Left kidney (tissue), 8 donors: ENCODE measurements around the gene CHST9. TPM values are rescaled to one million over a fixed set of nuclear protein-coding genes. Genes with fewer than 3 reads are reported as not detected.
"Not testable (repeated sequence)": the region's sequence is repeated elsewhere in the genome, so short reads cannot be mapped to it uniquely, and the experiment has no call there.

Experiments used
- DNase-seq: peaks from one replicate; pipeline ENCODE4 v3.0.0-alpha.2; 2013
- long read RNA-seq, 8 donors: transcript quantifications; one replicate each; lab custom pipeline, GENCODE V29; 2026
- polyA plus RNA-seq: library from polyadenylated mRNA; unstranded; fragments of 120-200 nt; gene quantifications from one replicate; pipeline ENCODE4 v1.2.1, GENCODE V29; 2013; ENCODE audit not compliant: insufficient read length

Gene CHST9
- 5.3 TPM for polyA plus RNA-seq
- long read RNA-seq, donor 1, full-length matches to known transcripts: 2 of 2 reads
- long read RNA-seq, donor 1, partial matches to known transcripts: 0 of 2 reads
- long read RNA-seq, donor 1, other reads (novel, unspliced or antisense): 0 of 2 reads
- long read RNA-seq, donor 2, full-length matches to known transcripts: 2 of 2 reads
- long read RNA-seq, donor 2, partial matches to known transcripts: 0 of 2 reads
- long read RNA-seq, donor 2, other reads (novel, unspliced or antisense): 0 of 2 reads
- long read RNA-seq, donor 3, full-length matches to known transcripts: 4 of 4 reads
- long read RNA-seq, donor 3, partial matches to known transcripts: 0 of 4 reads
- long read RNA-seq, donor 3, other reads (novel, unspliced or antisense): 0 of 4 reads
- long read RNA-seq, donor 4: 0 reads
- long read RNA-seq, donor 5: 0 reads
- long read RNA-seq, donor 6, full-length matches to known transcripts: 2 of 2 reads
- long read RNA-seq, donor 6, partial matches to known transcripts: 0 of 2 reads
- long read RNA-seq, donor 6, other reads (novel, unspliced or antisense): 0 of 2 reads
- long read RNA-seq, donor 7, full-length matches to known transcripts: 1 of 1 reads
- long read RNA-seq, donor 7, partial matches to known transcripts: 0 of 1 reads
- long read RNA-seq, donor 7, other reads (novel, unspliced or antisense): 0 of 1 reads
- long read RNA-seq, donor 8, partial matches to known transcripts: 0 of 2 reads
- long read RNA-seq, donor 8, other reads (novel, unspliced or antisense): 0 of 2 reads

- no peak for DNase-seq
Measured at GRCh38 chr18:27185025-27185763, at the start of gene CHST9. TSS of gene CHST9 (minus strand) at chr18:27185308. CDS start at chr18:27142809, 42,499 bp downstream.

GRCh38 chr18:27232355-27232754 is 47.2 kb upstream of the CHST9 start:
- not testable (repeated sequence) for DNase-seq

GRCh38 chr18:27231671-27232070 is 46.6 kb upstream of the CHST9 start:
- DNase-seq: not testable (repeated sequence)

- not testable (repeated sequence) for DNase-seq
Measured at GRCh38 chr18:27231221-27231620, 46.1 kb upstream of the CHST9 start.

GRCh38 chr18:27227721-27228120 is 42.6 kb upstream of the CHST9 start:
- no peak for DNase-seq

- no peak for DNase-seq
Measured at GRCh38 chr18:27226556-27227075, 41.5 kb upstream of the CHST9 start.

GRCh38 chr18:27225947-27226481 is 40.9 kb upstream of the CHST9 start:
- DNase-seq: no peak

GRCh38 chr18:27223526-27224291 is 38.6 kb upstream of the CHST9 start:
- no peak for DNase-seq

- DNase-seq: no peak
Measured at GRCh38 chr18:27214831-27215230, 29.7 kb upstream of the CHST9 start.

GRCh38 chr18:27213123-27213717 is 28.1 kb upstream of the CHST9 start:
- DNase-seq: no peak

GRCh38 chr18:27211569-27211968 is 26.5 kb upstream of the CHST9 start:
- no peak for DNase-seq

GRCh38 chr18:27206411-27206810 is 21.3 kb upstream of the CHST9 start:
- DNase-seq: no peak

GRCh38 chr18:27202741-27203140 is 17.6 kb upstream of the CHST9 start:
- DNase-seq: no peak

- no peak for DNase-seq
Measured at GRCh38 chr18:27198036-27198435, 12.9 kb upstream of the CHST9 start.

GRCh38 chr18:27188309-27188708 is 3.2 kb upstream of the CHST9 start:
- no peak for DNase-seq

GRCh38 chr18:27185897-27186296 is 789 bp upstream of the CHST9 start:
- DNase-seq: no peak

- DNase-seq: no peak
Measured at GRCh38 chr18:27184115-27185024, 738 bp downstream of the CHST9 start.

- DNase-seq: no peak
Measured at GRCh38 chr18:27181726-27182125, 3.4 kb downstream of the CHST9 start.

GRCh38 chr18:27178424-27178823 is 6.7 kb downstream of the CHST9 start:
- DNase-seq: no peak

- DNase-seq: no peak
Measured at GRCh38 chr18:27175914-27176313, 9.2 kb downstream of the CHST9 start.
